ENCODE measurements around the gene WFIKKN1. TPM values are rescaled to one million over a fixed set of nuclear protein-coding genes. Genes with fewer than 3 reads are reported as not detected.

WFIKKN1 gene
- total and polyA plus RNA-seq, 12 donors: 0.11 to 0.95 (median 0.32) TPM

DNA sequence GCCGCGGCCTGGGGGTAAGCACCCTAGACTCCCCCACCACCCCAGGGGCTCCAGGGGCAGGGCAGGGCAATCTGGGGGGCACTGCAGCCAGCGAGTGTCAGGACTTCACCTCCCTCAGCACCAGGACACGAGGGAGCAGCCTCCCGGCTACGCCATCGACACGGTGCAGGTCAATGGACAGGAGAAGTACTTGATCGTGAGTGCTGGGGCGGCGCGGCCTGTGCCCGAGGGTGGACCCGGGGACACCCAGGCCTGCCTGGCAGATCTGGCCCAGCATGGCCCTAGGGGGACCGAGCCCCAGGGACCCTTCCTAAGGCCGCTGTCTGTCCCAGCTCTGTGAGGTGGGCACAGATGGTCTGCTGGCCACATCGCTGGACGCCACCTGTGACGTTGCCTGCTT is 41.6 kb downstream of the WFIKKN1 start:
- Histone ChIP-seq H3K36me3 (peaks cover 0 to 51% (median 35%) of the 10 kb centered on the region in 9 donors), H3K4me3 (no peak overlapping the region), H3K27me3 (peaks cover 0 to 22% (median 0%) of the 10 kb centered on the region in 7 donors), H3K9me3 (no peaks in the 10 kb centered on the region), H3K27ac (no peak overlapping the region), H3K4me1 (peaks cover 8 to 39% (median 27%) of the 10 kb centered on the region in 9 donors)
- TF ChIP-seq, protein P1, sequence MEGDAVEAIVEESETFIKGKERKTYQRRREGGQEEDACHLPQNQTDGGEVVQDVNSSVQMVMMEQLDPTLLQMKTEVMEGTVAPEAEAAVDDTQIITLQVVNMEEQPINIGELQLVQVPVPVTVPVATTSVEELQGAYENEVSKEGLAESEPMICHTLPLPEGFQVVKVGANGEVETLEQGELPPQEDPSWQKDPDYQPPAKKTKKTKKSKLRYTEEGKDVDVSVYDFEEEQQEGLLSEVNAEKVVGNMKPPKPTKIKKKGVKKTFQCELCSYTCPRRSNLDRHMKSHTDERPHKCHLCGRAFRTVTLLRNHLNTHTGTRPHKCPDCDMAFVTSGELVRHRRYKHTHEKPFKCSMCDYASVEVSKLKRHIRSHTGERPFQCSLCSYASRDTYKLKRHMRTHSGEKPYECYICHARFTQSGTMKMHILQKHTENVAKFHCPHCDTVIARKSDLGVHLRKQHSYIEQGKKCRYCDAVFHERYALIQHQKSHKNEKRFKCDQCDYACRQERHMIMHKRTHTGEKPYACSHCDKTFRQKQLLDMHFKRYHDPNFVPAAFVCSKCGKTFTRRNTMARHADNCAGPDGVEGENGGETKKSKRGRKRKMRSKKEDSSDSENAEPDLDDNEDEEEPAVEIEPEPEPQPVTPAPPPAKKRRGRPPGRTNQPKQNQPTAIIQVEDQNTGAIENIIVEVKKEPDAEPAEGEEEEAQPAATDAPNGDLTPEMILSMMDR (IDR thresholded peaks at IDR 0.05): no peak
- no peak for ATAC-seq
- intact Hi-C loops (cut with DNase I): no loop called here
- WGBS, 2 donors: 90% methylated on average over 19 of the region's 19 CpGs
- DNase-seq: no peak

DNA sequence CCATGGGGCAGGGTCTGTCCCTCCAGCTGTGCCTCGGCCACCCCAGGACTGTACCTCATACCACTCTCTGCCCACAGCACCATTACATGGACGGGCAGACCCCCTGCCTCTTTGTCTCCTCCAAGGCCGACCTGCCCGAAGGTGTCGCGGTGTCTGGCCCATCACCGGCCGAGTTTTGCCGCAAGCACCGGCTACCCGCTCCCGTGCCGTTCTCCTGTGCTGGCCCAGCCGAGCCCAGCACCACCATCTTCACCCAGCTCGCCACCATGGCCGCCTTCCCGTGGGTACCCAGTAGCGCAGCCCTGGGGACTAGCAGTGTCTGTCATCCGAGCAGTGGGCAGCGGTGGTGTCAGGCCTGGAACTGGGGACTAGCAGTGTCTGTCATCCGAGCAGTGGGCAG is 42.1 kb downstream of the WFIKKN1 start:
- WGBS, 2 donors: 93 to 94% methylated on average over 21 of the region's 21 CpGs
- TF ChIP-seq, protein P1 (IDR thresholded peaks at IDR 0.05): no peak
- H3K4me3 ChIP-seq: no peak overlapping the region
- peaks cover 0 to 22% (median 0%) of the 10 kb centered on the region in 7 donors for H3K27me3 ChIP-seq
- ATAC-seq (no peak), DNase-seq (no peak)
- no peaks in the 10 kb centered on the region for H3K9me3 ChIP-seq
- peaks cover 0 to 51% (median 35%) of the 10 kb centered on the region in 9 donors for H3K36me3 ChIP-seq
- intact Hi-C loops (cut with DNase I): no loop called here
- peaks cover 8 to 35% (median 25%) of the 10 kb centered on the region in 9 donors for H3K4me1 ChIP-seq
- no peak overlapping the region for H3K27ac ChIP-seq

DNA sequence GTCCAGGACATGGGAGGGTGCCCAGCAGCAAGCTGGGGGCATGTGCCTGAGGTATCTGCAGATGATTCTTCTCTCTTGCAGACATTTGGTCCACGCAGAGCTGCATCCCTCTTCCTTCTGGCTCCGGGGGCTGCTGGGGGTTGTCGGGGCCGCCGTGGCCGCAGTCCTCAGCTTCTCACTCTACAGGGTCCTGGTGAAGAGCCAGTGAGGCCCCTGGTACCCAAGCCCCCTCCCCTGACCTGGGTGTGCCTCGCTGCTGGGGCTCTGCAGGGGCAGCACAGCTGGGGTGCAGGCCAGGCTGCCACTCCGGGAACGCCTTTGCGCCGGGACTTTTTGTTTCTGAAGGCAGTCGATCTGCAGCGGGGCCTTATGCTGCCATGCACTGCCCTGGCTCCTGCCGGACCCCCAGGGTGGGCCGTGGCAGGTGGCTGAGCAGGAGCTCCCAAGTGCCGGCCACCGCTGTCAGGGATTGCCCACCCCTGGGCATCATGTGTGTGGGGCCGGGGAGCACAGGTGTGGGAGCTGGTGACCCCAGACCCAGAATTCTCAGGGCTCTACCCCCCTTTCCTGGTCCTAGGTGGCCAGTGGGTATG is 42.7 kb downstream of the WFIKKN1 start:
- no peaks in the 10 kb centered on the region for H3K9me3 ChIP-seq
- H3K4me3 ChIP-seq: no peak overlapping the region
- ATAC-seq (no peak), DNase-seq (no peak)
- WGBS, 2 donors: 91 to 93% methylated on average over 17 to 18 of the region's 18 CpGs
- peak overlapping the region in 1 of 10 donors; percentile 75 for H3K27ac ChIP-seq
- peaks cover 0 to 51% (median 35%) of the 10 kb centered on the region in 9 donors for H3K36me3 ChIP-seq
- TF ChIP-seq, protein P1 (IDR thresholded peaks at IDR 0.05): no peak
- intact Hi-C loops (cut with DNase I): no loop called here
- peaks cover 0 to 22% (median 0%) of the 10 kb centered on the region in 7 donors for H3K27me3 ChIP-seq
- peaks cover 8 to 34% (median 24%) of the 10 kb centered on the region in 9 donors for H3K4me1 ChIP-seq

DNA sequence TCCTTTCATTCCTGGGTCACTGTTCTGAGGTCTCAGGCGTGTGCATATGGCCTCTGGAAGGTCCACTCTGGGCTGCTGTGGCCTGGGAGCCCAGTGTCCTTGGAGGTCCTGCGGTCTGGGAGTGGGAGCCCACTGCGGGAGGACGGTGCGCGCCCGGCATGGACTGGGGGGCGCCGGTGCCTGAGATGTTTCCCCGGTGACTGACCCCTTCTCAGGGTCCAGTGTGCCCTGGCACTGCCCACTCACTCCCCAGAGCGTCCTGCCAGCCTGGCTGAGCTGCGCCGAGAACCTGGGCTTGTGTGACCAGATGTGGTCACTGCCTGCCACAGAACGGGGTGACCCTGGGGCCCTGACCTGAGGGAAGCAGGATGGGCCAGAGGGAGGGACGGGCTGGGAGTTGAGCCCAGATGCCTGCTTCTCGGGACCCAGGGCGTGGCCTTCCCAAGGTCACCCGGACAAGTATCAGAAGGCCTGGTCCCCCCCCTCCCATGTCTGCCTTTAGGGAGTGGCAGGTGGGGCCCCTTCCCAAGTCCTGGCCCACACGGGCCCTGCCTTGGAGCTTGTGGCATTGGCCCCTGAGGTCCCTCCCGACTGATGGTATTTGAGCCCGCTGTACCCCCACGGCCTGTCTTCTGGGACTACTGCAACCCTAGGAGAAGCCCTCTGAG is 43.6 kb downstream of the WFIKKN1 start:
- intact Hi-C loops (cut with DNase I): no loop called here
- 65 to 67% methylated on average over 22 of the region's 22 CpGs for WGBS, 2 donors
- ATAC-seq (peak in 6 of 8 donors; percentile 2 to 47 (median 18)), DNase-seq (no peak)
- Histone ChIP-seq H3K27me3 (peaks cover 0 to 22% (median 0%) of the 10 kb centered on the region in 7 donors), H3K4me1 (peaks cover 6 to 32% (median 20%) of the 10 kb centered on the region in 9 donors), H3K4me3 (no peak overlapping the region), H3K9me3 (no peaks in the 10 kb centered on the region), H3K36me3 (peaks cover 0 to 50% (median 35%) of the 10 kb centered on the region in 9 donors), H3K27ac (peak overlapping the region in 8 of 10 donors; percentile 20 to 75 (median 45))
- TF ChIP-seq, protein P1 (IDR thresholded peaks at IDR 0.05): no peak
